ENCODE data around the gene UBAC2.
"Not testable (repeated sequence)": the region's sequence is repeated elsewhere in the genome, so short reads cannot be mapped to it uniquely, and the experiment has no call there.

The UBAC2 gene

GRCh38 chr13:99214731-99215130, 14.1 kb downstream of the UBAC2 start:
- DNase-seq (ENCODE audit: low read depth in 3 of 3), result no peak

GRCh38 chr13:99215184-99215830, 14.7 kb downstream of the UBAC2 start:
- DNase-seq (ENCODE audit: low read depth in 3 of 3), result peak; percentile 18 to 26 (median 21)

- peak in 1 of 3 experiments; percentile 15 for DNase-seq (ENCODE audit: low read depth in 3 of 3)
Measured at GRCh38 chr13:99217461-99218110, 16.9 kb downstream of the UBAC2 start.

GRCh38 chr13:99218126-99218525, 17.5 kb downstream of the UBAC2 start:
- no peak for DNase-seq (ENCODE audit: low read depth in 3 of 3)

DNA sequence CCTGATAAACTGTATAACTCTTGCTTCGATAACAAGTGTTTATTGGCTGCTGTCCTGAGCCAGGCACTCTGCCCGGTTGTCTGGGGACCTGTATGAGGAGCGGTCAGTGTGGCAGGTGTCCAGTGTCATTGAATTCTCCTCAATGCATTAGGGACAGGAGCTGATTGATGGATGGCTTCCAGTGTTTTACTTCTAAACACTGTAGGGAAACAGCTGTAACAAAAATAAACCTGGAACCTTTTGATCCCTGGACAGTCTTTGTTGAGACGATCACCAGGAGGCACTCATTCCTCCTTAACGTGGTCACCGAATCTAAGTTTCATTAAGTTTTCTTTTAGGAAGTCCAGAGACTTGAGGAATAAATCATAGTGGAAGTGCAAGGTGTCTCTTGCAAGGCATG, 17.9 kb downstream of the UBAC2 start:
- DNase-seq (ENCODE audit: low read depth in 3 of 3), result no peak

DNA sequence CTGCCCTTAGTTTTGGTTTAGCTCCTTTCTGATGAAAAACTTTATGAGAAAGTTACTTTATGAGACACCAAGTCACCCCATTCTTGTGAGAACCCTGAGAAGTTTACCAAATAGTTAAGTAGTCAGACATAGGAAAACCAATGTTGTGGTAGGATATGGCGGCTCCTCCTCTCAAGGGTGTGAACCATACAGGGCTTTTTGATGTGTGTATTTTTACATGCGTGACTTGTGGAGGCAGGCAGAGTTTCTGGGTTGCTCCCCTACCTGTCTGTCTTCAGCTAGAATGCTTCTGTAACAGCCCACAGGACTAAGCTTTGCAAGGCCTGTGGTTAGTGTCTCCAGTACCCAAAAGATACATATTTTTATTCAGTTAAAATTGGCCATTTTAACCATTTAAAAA, 18.3 kb downstream of the UBAC2 start:
- peak in 2 of 3 experiments; percentile 20 to 32 for DNase-seq (ENCODE audit: low read depth in 3 of 3)

GRCh38 chr13:99220199-99220935, 19.7 kb downstream of the UBAC2 start:
- DNase-seq (ENCODE audit: low read depth in 3 of 3), result no peak

GRCh38 chr13:99221567-99222239, 21.0 kb downstream of the UBAC2 start:
- DNase-seq (ENCODE audit: low read depth in 3 of 3), result no peak

DNA sequence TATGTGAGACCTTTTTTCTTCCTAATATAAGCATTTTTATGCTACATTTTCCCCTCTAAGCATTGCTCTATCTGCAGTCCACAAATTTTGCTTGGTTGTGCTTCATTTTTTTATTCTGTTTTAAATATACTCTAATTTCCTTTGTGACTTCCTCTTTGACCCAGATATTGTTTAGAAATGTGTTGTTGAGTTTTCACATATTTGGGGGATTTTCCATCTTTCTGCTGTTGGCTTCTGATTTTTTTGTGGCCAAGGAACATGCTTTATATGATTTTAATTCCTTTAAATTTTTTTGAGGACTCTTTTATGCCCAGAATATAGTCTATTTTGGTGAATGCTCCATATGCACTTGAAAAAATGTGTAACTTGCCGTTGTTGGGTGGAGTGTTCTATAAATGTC, 22.9 kb downstream of the UBAC2 start:
- DNase-seq (ENCODE audit: low read depth in 3 of 3), result no peak

GRCh38 chr13:99224021-99224420, 23.4 kb downstream of the UBAC2 start:
- no peak for DNase-seq (ENCODE audit: low read depth in 3 of 3)

DNA sequence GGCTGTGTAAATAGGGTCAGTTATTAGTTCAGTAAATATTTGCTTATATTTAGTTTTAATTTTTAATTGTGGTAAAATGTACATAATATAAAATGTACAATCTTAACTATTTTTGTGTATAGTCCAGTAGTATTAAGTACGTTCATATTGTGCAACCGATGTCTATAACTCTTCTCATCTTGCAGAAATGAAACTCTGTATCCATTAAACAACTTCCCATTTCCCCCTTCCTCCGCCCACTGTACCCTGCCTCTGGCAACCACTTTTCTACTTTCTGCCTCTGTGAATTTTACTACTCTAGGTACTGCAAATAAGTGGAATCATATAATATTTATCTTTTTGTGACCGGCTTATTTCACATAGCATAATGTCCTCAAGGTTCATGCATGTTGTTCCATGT, 24.4 kb downstream of the UBAC2 start:
- DNase-seq (ENCODE audit: low read depth in 3 of 3), result no peak

GRCh38 chr13:99226513-99226912, 25.9 kb downstream of the UBAC2 start:
- no peak for DNase-seq (ENCODE audit: low read depth in 3 of 3)

GRCh38 chr13:99227331-99227900, 26.8 kb downstream of the UBAC2 start:
- no peak for DNase-seq (ENCODE audit: low read depth in 3 of 3)

DNA sequence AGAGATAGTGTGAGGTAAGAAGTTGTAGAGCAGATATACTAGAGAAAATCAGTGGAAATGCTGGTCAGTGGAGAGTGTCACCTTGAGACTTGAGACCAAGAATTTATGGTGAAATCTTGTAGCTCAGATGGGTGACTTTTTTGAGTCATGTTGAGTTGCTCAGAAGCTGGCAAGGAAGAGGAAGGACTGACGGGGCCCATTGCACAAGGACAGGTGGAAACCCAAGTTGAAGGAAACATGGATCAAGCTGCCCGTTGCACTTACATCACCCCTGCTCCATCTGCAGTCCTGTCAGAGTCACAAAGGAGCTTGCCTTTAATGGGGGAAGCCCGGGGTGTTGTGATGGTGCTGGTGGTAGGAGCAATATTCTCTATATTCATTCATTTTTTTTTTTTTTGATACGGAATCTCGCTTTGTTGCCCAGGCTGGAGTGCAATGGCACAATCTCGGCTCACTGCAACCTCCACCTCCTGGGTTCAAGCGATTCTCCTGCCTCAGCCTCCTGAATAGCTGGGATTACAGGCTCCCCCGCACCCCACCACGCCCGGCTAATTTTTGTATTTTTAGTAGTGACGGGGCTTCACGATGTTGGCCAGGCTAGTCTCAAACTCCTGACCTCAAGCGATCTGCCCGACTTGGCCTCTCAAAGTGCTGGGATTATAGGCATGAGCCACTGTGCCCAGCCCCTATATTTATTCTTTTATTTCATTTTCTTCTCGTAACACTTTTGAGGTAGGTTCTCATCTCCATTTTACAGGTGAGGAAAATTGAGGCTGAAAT, 27.4 kb downstream of the UBAC2 start:
- no peak for DNase-seq (ENCODE audit: low read depth in 3 of 3)

DNA sequence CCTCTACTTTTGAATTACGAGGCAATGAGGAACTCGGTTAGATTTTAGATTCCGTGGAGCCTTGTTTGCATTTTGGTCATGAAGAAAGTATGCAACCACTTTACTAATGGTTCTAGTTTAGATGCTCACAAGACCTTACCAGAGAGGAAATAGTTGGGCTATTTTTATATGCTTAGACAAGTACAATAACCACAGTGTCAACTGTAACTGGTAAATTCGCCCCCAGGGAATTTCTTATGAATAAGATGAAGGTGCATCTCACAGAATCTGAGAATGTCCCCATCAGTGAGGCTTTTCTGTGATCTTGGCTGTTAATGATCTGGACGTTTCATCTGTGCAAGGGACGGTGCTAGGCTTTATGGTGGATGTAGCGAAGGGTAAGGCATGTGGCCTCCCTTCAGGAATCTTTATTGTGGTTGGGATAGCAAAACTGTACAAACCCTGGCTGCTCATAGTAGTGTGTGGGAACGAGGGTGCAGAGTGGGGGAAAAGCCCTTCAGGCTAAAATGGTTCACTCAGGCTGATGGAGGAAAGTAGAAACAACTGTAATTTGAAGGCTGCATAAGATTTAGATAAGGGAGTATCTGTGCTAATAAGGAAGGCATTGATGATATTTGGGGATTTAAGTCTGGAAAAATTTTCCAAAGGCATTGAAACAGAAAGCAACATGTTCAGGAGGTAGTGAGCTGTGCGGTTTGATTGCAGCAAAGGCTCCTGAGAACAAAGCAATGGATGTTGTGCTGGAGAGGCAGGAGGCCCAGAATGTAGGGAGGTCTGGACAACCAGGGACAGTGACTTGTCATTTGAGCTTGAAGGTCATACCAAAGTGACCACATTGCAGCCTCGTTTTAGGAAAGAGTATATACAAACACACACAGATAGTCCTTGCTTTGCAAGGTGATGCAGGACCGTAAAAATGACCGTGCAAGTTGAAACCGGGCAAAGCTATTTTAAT, 28.4 kb downstream of the UBAC2 start:
- no peak for DNase-seq (ENCODE audit: low read depth in 3 of 3)

GRCh38 chr13:99230588-99230987, 29.9 kb downstream of the UBAC2 start:
- not testable (repeated sequence) for DNase-seq (ENCODE audit: low read depth in 3 of 3)

DNA sequence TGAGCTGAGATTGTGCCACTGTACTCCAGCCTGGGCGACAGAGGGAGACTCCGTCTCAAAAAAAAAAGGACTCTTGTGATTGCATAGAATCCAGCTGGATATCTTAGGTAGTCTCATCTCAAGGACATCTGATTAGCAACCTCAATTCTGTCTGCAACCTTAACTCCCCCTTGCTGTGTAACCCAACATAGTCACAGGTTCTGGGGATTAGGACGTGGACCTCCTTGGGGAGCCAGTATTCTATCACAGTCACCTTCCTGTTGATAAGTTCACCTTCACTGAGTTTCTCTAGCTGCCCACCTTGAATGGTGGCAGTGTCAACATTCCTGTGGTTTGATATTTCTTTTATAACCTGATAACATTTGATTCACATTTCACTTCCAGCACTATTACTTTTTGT, 30.3 kb downstream of the UBAC2 start:
- DNase-seq (ENCODE audit: low read depth in 3 of 3), result no peak

- no peak for DNase-seq (ENCODE audit: low read depth in 3 of 3)
Measured at GRCh38 chr13:99231721-99232120, 31.1 kb downstream of the UBAC2 start.

DNA sequence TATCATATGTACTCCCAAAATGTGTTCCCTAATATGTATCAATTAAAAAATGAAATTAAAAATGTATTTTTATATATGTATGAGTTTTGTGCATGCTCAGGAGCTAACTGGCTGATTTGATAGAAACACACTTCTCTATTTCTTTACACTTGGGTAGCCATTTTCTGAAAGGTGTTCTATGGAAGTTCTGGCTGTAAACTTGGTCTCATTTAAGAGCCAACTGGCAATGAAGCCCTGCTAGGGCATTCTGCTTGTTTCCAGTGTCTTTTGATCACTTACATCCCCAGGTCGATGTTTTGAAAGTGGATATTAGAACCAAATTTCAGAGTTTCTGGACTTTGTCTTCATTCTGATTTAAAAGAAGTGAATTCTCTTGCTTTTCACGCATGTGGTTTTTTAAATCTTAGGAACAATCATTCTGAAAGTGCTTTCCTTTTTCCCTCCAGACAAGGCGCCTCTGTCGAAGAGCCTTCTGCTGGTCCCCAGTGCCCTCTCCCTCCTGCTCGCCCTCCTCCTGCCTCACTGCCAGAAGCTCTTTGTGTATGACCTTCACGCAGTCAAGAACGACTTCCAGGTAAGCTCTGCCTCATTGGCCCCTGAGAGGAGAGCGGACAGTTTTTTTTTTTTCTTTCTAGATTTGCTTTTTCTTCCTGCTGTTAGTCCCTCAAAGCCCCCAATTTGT, 37.5 kb downstream of the UBAC2 start:
- DNase-seq (ENCODE audit: low read depth in 3 of 3), result no peak

GRCh38 chr13:99246100-99246499, 45.4 kb downstream of the UBAC2 start:
- DNase-seq (ENCODE audit: low read depth in 3 of 3), result no peak
